Aorta (tissue), 5 donors: ENCODE data around the gene MICAL2. TPM values are rescaled to one million over a fixed set of nuclear protein-coding genes. Genes with fewer than 3 reads are reported as not detected.

Experiments used
- ATAC-seq: fragments of 200-7000 bp; cut with Tn5 transposase; one replicate; pipeline ENCODE4 v1.9.1; 2022; ENCODE audit warnings: moderate library complexity; ENCODE audit not compliant: low FRiP score
- DNase-seq, 2 donors: peaks; one replicate each; pipeline ENCODE4 v3.0.0-alpha.2; 2020
- H3K27ac ChIP-seq, 2 donors: one replicate each; pipeline ENCODE4 v1.5.1; 2013; ENCODE audit warnings: low read length in 2 of 2, mild to moderate bottlenecking in 2 of 2, moderate library complexity in 2 of 2, control low read depth in 1 of 2, inconsistent platforms in 1 of 2, low read depth in 1 of 2
- H3K27me3 ChIP-seq, 2 donors: one replicate each; pipeline ENCODE4 v1.6.1; 2013; ENCODE audit warnings: control low read depth in 1 of 2, low read length in 1 of 2, mild to moderate bottlenecking in 1 of 2, moderate library complexity in 1 of 2; ENCODE audit not compliant: insufficient read depth in 2 of 2, control insufficient read depth in 1 of 2
- H3K36me3 ChIP-seq, 2 donors: one replicate each; pipeline ENCODE4 v1.6.1; 2013; ENCODE audit warnings: control low read depth in 1 of 2, low read length in 1 of 2, mild to moderate bottlenecking in 1 of 2; ENCODE audit not compliant: insufficient read depth in 2 of 2, control insufficient read depth in 1 of 2
- H3K4me1 ChIP-seq, 2 donors: one replicate each; pipeline ENCODE4 v1.6.1; 2013; ENCODE audit warnings: low read length in 2 of 2, control low read depth in 1 of 2, mild to moderate bottlenecking in 1 of 2, moderate library complexity in 1 of 2; ENCODE audit not compliant: insufficient read depth in 2 of 2, control insufficient read depth in 1 of 2
- H3K4me3 ChIP-seq, 2 donors: one replicate each; pipeline ENCODE4 v1.5.1; 2013; ENCODE audit warnings: low read length in 2 of 2, control low read depth in 1 of 2, mild to moderate bottlenecking in 1 of 2
- H3K9me3 ChIP-seq: one replicate; pipeline ENCODE4 v1.6.1; 2013; ENCODE audit warnings: mild to moderate bottlenecking, low read length; ENCODE audit not compliant: control insufficient read depth
- WGBS, 2 donors: extraction: QIAGEN DNeasy Blood & Tissue Kit; methylation state at CpG; one replicate each; pipeline ENCODE4 v1.1.7; 2013; 5-methylcytosine and 5-hydroxymethylcytosine counted together
- intact Hi-C, 2 donors: fragments of 100-400 bp; cut with DNase I; formaldehyde crosslinking; loops; one replicate each; pipeline versions ENCODE4 v1.14.2 to v1.15.0; 2022
- polyA plus RNA-seq, 2 donors: library from polyadenylated mRNA; stranded (reverse); fragments of 200-250 nt; gene quantifications; one replicate each; pipeline ENCODE4 v1.2.3, GENCODE V29; 2013
- total RNA-seq, 2 donors: library from RNA; stranded (reverse); fragmentation: NEBNext Ultra II Directional; extraction: Animal tissue kit (Norgen Biotek cat#: 25700); gene quantifications; one replicate each; pipeline ENCODE4 v1.2.1, GENCODE V29; 2021
- donor health status: healthy with polysubstance abuse.
- donor health status: Bipolar disorder and iron deficiency.
- donor health status: DM: no; HTN: no; CAD: no.
- donor health status: DM: no; HTN: no; CAD: no.
- donor health status: DM: yes; HTN: yes; CAD: no.

MICAL2 gene
- total and polyA plus RNA-seq, 4 donors: 87.7 to 605 (median 280) TPM

DNA sequence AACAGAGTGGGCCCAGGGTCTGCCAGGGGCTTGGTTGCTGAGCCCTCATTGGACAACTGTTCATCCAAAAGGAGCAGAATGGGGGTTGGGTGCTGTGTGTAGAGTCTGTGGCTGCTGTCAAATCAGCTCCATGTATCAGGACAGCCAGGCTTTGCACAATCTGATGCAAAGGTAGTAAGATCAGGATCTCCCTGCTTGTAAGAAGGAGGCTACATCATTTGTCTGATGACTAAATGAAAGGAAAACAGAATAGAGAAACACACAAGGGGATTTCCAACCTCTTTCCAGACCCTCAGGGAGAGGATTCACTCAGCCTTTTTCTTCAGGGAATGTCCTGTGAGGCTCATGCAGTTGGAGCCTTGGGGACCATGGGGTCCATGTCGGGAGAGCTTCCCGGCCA lies 7.2 kb downstream of the MICAL2 start:
- intact Hi-C loops: loop anchor here in 1 of 2 donors (10.0 kb wide), 1 partner anchor 117 kb away; no protein-coding TSS in a partner anchor
- whole genome bisulfite sequencing, 2 donors: 22 to 27% methylated on average over 2 of the region's 2 CpGs

DNA sequence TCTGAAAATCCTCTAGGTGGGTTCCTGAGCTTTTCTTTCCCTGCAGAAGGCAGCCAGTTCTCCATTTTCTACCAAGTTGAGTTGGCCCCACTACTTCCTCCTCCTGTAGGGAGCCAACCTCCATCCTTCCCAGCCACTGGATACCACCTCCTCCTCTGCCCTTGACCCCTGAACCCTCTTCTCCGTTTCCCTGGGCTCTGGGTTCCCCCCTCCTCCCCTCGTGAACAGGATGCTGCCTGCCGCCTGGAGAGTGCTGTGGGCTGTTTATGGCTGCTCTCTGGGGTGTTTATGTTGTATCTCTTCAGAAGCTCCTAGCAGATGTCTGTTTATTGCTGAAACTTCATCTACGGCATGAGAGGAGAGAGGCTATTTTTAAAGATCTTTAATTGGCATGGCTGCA lies 8.6 kb downstream of the MICAL2 start:
- 7 to 15% methylated on average over 4 of the region's 4 CpGs for whole genome bisulfite sequencing, 2 donors

More for the DNA sequence above, 7.2 kb downstream of the MICAL2 start:
- Histone ChIP-seq H3K27me3 (no peaks in the 10 kb centered on the region), H3K4me3 (no peak overlapping the region), H3K27ac (peak overlapping the region; percentile 64 to 78), H3K36me3 (peaks cover 0 to 1% of the 10 kb centered on the region in 2 donors), H3K4me1 (peaks cover 13 to 22% of the 10 kb centered on the region in 2 donors), H3K9me3 (no peaks in the 10 kb centered on the region)
- ATAC-seq: no peak
- no peak for DNase-seq

DNA sequence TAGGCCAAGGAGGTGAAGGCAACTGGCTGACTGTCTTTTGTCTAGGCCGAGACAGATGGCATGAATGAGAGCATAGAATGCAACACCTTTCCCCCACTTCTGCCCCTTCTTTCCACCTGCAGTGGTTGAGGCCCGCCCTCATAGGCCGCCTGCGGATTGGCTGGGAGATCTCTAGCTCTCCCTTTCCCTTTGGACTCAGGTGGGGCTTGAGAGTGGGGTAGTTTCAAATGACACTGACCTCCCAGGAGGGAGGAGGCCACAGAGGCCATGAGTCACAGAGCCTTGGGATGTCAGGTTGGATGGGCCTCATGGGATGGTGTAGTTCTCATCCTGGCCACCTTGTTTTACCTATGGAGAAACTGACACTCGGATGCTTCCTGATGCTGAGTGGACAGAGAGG lies 9.1 kb downstream of the MICAL2 start:
- WGBS, 2 donors: 75 to 76% methylated on average over 5 of the region's 5 CpGs
- intact Hi-C loops: loop anchor here in 1 of 2 donors (10.0 kb wide), 1 partner anchor 115 kb away; no protein-coding TSS in a partner anchor
- ATAC-seq: no peak
- H3K36me3 ChIP-seq: peaks cover 0 to 1% of the 10 kb centered on the region in 2 donors
- peaks cover 13 to 22% of the 10 kb centered on the region in 2 donors for H3K4me1 ChIP-seq
- H3K9me3 ChIP-seq: no peaks in the 10 kb centered on the region
- H3K27ac ChIP-seq: peak overlapping the region in 1 of 2 donors; percentile 84
- no peaks in the 10 kb centered on the region for H3K27me3 ChIP-seq
- no peak for DNase-seq
- no peak overlapping the region for H3K4me3 ChIP-seq

More for the DNA sequence above, 8.6 kb downstream of the MICAL2 start:
- no peak overlapping the region for H3K4me3 ChIP-seq
- peak overlapping the region in 1 of 2 donors; percentile 55 for H3K27ac ChIP-seq
- DNase-seq (no peak), ATAC-seq (no peak)
- no peaks in the 10 kb centered on the region for H3K27me3 ChIP-seq
- intact Hi-C loops: loop anchor here in 1 of 2 donors (10.0 kb wide), 1 partner anchor 116 kb away; no protein-coding TSS in a partner anchor
- H3K9me3 ChIP-seq: no peaks in the 10 kb centered on the region
- H3K4me1 ChIP-seq: peaks cover 13 to 22% of the 10 kb centered on the region in 2 donors
- H3K36me3 ChIP-seq: peaks cover 0 to 1% of the 10 kb centered on the region in 2 donors

DNA sequence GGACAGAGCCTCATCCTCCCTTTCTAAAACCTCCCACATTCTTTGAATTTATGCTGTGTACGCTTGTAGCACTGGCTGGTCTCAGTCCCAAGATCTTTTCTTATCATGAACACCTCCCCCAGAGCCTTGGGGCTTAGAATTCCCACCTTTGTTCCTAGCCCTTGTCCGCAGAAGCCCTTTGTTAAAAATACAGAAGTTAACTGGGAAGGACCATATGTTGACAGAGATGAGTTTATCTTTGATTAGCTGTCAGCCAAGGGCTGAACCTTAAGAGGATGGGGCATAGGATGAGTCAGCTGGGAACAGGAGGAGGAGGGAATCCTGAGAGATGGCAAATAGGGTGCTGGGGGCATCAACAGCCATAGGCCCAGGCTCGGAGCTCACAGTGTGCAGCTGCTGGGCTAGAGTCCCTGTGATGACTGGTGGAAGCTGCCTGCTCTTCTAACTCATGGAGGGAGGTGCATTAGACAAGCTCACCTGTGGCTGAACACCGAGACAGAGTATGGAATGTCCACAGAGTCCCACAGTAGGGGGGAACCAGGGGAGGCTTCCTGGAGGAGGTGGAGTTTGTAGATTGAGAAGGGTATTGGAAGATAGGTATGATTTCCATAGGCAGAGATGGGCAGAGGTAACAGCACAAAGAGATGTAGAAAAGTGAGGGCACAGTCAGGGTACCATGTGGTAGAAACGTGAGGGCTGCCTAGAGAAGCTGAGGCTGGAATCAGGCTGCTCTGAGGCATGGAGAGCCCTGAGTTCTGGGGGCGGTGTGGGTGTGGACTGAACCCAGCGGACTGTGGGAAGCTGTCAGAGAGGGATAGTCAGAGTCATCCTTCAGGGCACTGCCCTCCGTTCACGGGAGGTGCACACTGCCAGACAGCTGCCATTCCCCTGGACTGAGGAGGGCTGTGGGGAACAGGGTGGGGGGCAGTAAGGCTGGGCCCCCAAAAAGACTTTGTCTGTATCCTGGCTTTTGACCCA lies 9.9 kb downstream of the MICAL2 start:
- DNase-seq (no peak), ATAC-seq (no peak)
- Histone ChIP-seq H3K36me3 (peaks cover 0 to 1% of the 10 kb centered on the region in 2 donors), H3K27ac (peak overlapping the region in 1 of 2 donors; percentile 84), H3K4me3 (no peak overlapping the region), H3K4me1 (peaks cover 11 to 18% of the 10 kb centered on the region in 2 donors), H3K27me3 (no peaks in the 10 kb centered on the region), H3K9me3 (no peaks in the 10 kb centered on the region)
- intact Hi-C loops: no loop called here
- 33% methylated on average over 9 of the region's 9 CpGs for WGBS, 2 donors

DNA sequence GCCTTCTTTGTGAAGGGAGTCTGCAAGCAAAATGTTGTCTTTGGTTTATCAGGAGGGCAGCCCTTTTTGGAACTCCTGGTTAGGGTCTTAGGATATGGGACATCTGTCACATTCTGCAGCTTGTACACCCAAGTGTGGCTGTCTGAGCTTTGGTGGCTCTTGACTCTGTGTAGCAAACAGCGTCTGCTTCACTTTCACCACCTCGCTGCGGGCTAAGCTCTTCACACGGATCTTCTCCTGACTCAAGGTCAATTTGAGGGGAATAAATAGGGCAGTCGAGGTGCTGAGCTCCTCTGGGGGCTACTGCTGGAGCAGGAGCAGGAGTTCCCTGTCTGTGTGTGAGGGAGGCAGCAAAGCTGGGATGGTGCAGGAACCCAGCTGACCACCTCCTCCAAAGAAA lies 10.6 kb downstream of the MICAL2 start:
- H3K27ac ChIP-seq: peak overlapping the region in 1 of 2 donors; percentile 84
- H3K9me3 ChIP-seq: no peaks in the 10 kb centered on the region
- 21 to 24% methylated on average over 5 of the region's 5 CpGs for WGBS, 2 donors
- no peak for ATAC-seq
- peaks cover 0 to 1% of the 10 kb centered on the region in 2 donors for H3K36me3 ChIP-seq
- H3K4me3 ChIP-seq: no peak overlapping the region
- no peaks in the 10 kb centered on the region for H3K27me3 ChIP-seq
- no peak for DNase-seq
- intact Hi-C loops: no loop called here
- peaks cover 11 to 18% of the 10 kb centered on the region in 2 donors for H3K4me1 ChIP-seq

DNA sequence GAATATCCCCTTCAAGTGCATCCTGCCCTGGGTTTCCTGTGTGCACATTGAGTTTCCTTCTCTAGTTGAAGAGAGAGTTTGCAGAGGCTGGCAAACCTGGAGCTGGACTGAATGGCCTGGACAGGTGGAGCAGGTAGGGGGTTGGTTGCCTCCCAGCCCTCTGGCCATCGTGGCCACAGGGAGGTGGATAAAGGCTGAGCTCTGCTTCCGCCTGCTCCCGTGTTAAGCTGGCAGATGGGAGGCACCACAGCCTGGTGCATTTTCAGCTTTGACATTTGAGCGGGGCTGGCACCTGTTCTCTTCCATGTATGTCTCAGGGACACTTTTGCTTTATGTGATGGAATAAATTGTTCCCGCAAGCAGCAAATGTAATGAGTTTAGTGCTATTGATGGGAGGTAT lies 11.1 kb downstream of the MICAL2 start:
- DNase-seq (no peak), ATAC-seq (no peak)
- Histone ChIP-seq H3K36me3 (peaks cover 0 to 1% of the 10 kb centered on the region in 2 donors), H3K4me1 (peaks cover 14 to 15% of the 10 kb centered on the region in 2 donors), H3K27me3 (no peaks in the 10 kb centered on the region), H3K9me3 (no peaks in the 10 kb centered on the region), H3K27ac (peak overlapping the region; percentile 12 to 84), H3K4me3 (no peak overlapping the region)
- intact Hi-C loops: no loop called here
- WGBS, 2 donors: 41 to 50% methylated on average over 5 of the region's 5 CpGs

DNA sequence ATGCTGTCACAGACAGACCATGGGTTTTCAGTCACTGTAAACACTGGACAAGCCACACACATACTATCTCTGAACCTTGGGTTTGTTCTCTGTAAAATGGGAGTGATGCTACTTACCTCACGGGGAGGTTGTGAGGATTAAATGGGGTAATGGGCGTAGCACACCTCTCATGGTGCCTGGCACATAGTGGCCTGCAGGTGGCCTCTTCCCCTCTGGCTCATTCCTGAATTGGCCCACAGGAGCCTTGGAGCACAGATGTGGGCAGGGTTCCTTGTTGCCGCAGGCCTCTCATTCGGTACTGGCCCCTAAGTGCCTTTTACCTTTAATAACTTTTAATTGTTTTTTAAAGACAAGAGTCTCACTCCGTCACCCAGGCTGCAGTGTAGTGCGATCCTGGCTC lies 11.7 kb downstream of the MICAL2 start:
- no peak for ATAC-seq
- WGBS, 2 donors: 25 to 37% methylated on average over 6 of the region's 6 CpGs
- Histone ChIP-seq H3K9me3 (no peaks in the 10 kb centered on the region), H3K4me1 (peaks cover 13 to 15% of the 10 kb centered on the region in 2 donors), H3K4me3 (no peak overlapping the region), H3K36me3 (no peaks in the 10 kb centered on the region), H3K27me3 (no peaks in the 10 kb centered on the region), H3K27ac (no peak overlapping the region)
- DNase-seq: no peak
- intact Hi-C loops: no loop called here

DNA sequence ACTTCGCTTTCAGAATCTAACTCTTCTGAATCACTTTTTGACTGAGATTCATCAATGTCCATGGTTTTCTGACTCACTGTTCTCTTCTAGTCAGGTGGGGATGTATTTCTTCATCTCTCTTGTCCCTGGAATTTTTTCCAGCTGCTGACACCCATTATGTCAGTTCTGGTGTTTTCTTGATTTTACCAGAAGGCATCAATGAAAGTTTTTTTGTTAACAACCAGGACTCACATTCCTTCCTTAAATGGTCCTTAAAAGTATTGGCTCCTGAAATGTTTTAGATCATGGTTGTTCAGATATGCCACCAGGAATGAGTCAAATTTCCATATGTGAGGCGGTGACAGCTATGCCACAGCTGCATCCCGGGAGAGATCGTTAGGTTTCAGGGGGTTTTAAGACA lies 12.9 kb downstream of the MICAL2 start:
- H3K27ac ChIP-seq: peak overlapping the region; percentile 25 to 38
- H3K9me3 ChIP-seq: no peaks in the 10 kb centered on the region
- H3K27me3 ChIP-seq: no peaks in the 10 kb centered on the region
- 43 to 56% methylated on average over 4 of the region's 4 CpGs for WGBS, 2 donors
- DNase-seq (no peak), ATAC-seq (no peak)
- peaks cover 11% of the 10 kb centered on the region in 2 donors for H3K4me1 ChIP-seq
- intact Hi-C loops: no loop called here
- H3K4me3 ChIP-seq: no peak overlapping the region
- no peaks in the 10 kb centered on the region for H3K36me3 ChIP-seq
